ENCODE measurements around the gene CARTPT.
A peak's percentile ranks its signal among the peaks of the same experiment; 100 is the strongest.

Gene CARTPT

DNA sequence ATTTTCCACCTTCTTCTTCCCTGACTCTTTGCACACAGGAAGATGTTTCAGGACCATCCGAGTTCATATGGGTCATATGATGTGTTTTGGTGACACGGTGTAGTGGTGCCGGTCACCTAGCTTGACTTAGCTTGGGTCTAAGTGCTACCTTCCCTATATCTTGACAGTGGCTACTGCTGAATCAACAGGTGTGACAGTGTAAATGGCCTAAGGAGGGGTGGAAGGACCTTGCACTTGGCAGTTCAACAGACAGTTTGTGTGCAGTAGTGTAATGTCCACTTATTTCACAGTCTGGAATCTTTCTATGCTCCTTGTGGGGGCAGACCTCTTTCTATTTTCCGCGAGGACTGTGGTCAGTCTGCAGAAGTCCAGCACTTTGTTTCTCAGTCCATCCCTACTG lies 43.8 kb downstream of the CARTPT start:
- no peak overlapping the region for H3K18ac ChIP-seq (ENCODE audit: low read length)
- H2AK5ac ChIP-seq (ENCODE audit: low read length), result no peak overlapping the region

DNA sequence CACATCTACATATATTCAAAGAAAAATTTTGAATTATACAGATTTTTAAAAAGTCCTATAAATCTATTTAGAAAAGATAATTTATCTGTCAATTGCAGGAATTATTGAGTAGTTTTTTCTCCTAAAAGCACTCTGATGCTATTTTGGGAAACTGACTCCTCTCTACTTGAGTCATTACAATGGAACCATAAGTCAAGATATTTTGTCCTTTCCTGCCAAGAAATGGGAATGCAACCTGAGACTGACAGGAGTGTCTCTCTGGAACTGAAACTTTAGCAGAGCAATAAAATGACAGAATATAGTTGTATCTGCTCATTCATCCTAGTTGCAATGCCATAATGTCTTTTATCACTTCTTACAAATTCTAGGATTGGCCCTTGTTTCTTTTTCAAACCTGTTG lies 48.6 kb downstream of the CARTPT start:
- H3K36me3 ChIP-seq (ENCODE audit: control insufficient read depth, insufficient read depth, low read length), result no peaks in the 10 kb centered on the region
- no peak overlapping the region for H3K9ac ChIP-seq (ENCODE audit: low read length)
- H3K4me3 ChIP-seq (ENCODE audit: low read length), result no peak overlapping the region
- no peak overlapping the region for H4K5ac ChIP-seq (ENCODE audit: low read length)
- no peak overlapping the region for H3K4me2 ChIP-seq (ENCODE audit: low read length)
- no peak overlapping the region for H2BK15ac ChIP-seq (replicated peaks; ENCODE audit: low read depth)
- no peak overlapping the region for H3K56ac ChIP-seq (ENCODE audit: low read length)
- no peak overlapping the region for H3K27ac ChIP-seq (ENCODE audit: low read depth, low read length)
- H3K79me2 ChIP-seq (ENCODE audit: control insufficient read depth, insufficient read depth, low read length), result no peaks in the 10 kb centered on the region
- H3K23ac ChIP-seq (ENCODE audit: low read length), result no peak overlapping the region
- H3K4me1 ChIP-seq (ENCODE audit: control insufficient read depth, low read depth, low read length), result no peaks in the 10 kb centered on the region
- no peak overlapping the region for H3K18ac ChIP-seq (ENCODE audit: low read length)
- no peak overlapping the region for H3K4ac ChIP-seq (ENCODE audit: low read depth, low read length)
- no peaks in the 10 kb centered on the region for H3K27me3 ChIP-seq (ENCODE audit: insufficient read depth, low read length, poor library complexity)
- H3K79me1 ChIP-seq (ENCODE audit: low read length), result no peaks in the 10 kb centered on the region
- no peak overlapping the region for H4K8ac ChIP-seq (ENCODE audit: low read depth, low read length)
- H2AK5ac ChIP-seq (ENCODE audit: low read length), result no peak overlapping the region
- no peak overlapping the region for H2BK5ac ChIP-seq (ENCODE audit: low read length)
- DNase-seq, result no peak
- no peak overlapping the region for H2BK120ac ChIP-seq (ENCODE audit: low read depth, low read length)

More for the DNA sequence above, 43.8 kb downstream of the CARTPT start:
- Histone ChIP-seq H2BK120ac (ENCODE audit: low read depth, low read length) (no peak overlapping the region), H3K36me3 (ENCODE audit: control insufficient read depth, insufficient read depth, low read length) (no peaks in the 10 kb centered on the region), H3K27me3 (ENCODE audit: insufficient read depth, low read length, poor library complexity) (no peaks in the 10 kb centered on the region), H2BK5ac (ENCODE audit: low read length) (no peak overlapping the region), H3K9ac (ENCODE audit: low read length) (no peak overlapping the region), H3K4ac (ENCODE audit: low read depth, low read length) (no peak overlapping the region), H3K4me3 (ENCODE audit: low read length) (no peak overlapping the region), H3K27ac (ENCODE audit: low read depth, low read length) (no peak overlapping the region), H3K4me1 (ENCODE audit: control insufficient read depth, low read depth, low read length) (no peaks in the 10 kb centered on the region), H3K23ac (ENCODE audit: low read length) (no peak overlapping the region), H2BK15ac (replicated peaks; ENCODE audit: low read depth) (no peak overlapping the region), H4K5ac (ENCODE audit: low read length) (no peak overlapping the region), H3K79me2 (ENCODE audit: control insufficient read depth, insufficient read depth, low read length) (no peaks in the 10 kb centered on the region), H3K56ac (ENCODE audit: low read length) (no peak overlapping the region), H4K8ac (ENCODE audit: low read depth, low read length) (no peak overlapping the region), H3K4me2 (ENCODE audit: low read length) (no peak overlapping the region), H3K79me1 (ENCODE audit: low read length) (no peaks in the 10 kb centered on the region)
- no peak for DNase-seq
- no CpG with 5 or more reads among the region's 5 CpGs for WGBS (ENCODE audit: extremely low coverage, insufficient coverage, low lambda C conversion rate)

DNA sequence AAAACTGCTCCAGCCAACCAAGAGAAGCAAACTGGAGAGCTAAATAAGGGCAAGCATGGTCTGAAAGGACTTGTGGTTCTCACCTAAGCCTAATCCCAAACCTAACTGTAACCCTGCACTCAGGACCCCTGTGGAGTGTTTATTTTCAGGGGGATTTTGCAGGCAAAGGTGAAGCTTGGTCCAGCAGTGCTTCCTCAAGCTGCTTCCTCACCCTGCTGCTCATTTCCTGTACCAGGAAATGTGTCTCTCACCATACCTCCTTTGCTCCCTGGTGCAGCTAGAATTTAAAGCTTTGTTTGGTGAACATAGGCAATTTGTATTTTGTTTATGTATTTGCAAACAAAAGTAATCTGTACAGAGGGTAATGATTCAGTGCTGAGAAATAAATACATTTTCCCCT lies 50.2 kb downstream of the CARTPT start:
- Histone ChIP-seq H3K4me3 (ENCODE audit: low read length) (no peak overlapping the region), H3K23ac (ENCODE audit: low read length) (no peak overlapping the region), H3K4me1 (ENCODE audit: control insufficient read depth, low read depth, low read length) (no peaks in the 10 kb centered on the region), H2BK15ac (replicated peaks; ENCODE audit: low read depth) (no peak overlapping the region), H3K4ac (ENCODE audit: low read depth, low read length) (no peak overlapping the region), H4K5ac (ENCODE audit: low read length) (no peak overlapping the region), H2AK5ac (ENCODE audit: low read length) (no peak overlapping the region), H3K18ac (ENCODE audit: low read length) (no peak overlapping the region), H3K79me1 (ENCODE audit: low read length) (no peaks in the 10 kb centered on the region), H3K27me3 (ENCODE audit: insufficient read depth, low read length, poor library complexity) (no peaks in the 10 kb centered on the region), H3K56ac (ENCODE audit: low read length) (no peak overlapping the region), H3K36me3 (ENCODE audit: control insufficient read depth, insufficient read depth, low read length) (no peaks in the 10 kb centered on the region), H2BK5ac (ENCODE audit: low read length) (no peak overlapping the region), H3K9ac (ENCODE audit: low read length) (no peak overlapping the region), H3K27ac (ENCODE audit: low read depth, low read length) (no peak overlapping the region), H3K79me2 (ENCODE audit: control insufficient read depth, insufficient read depth, low read length) (no peaks in the 10 kb centered on the region), H2BK120ac (ENCODE audit: low read depth, low read length) (no peak overlapping the region), H3K4me2 (ENCODE audit: low read length) (no peak overlapping the region), H4K8ac (ENCODE audit: low read depth, low read length) (no peak overlapping the region)
- DNase-seq, result peak; percentile 67

DNA sequence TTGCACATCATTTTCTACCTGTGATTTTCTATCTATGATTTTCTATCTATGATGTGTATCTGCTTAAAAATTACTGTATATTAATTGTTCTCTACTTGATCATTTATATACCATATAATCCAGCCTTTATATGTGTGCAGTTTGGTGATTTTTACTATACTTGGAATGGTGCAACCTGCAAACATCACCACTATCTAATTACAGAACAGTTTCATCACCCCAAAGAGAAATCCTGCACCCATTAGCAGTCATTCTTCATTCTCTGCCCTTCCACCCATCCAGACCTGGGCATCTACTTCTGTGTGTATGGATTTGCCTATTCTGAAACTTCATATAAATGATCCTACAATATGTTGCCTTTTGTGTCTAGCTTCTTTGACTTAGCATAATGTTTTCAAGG lies 51.3 kb downstream of the CARTPT start:
- DNase-seq, result no peak
- Histone ChIP-seq H3K56ac (ENCODE audit: low read length) (no peak overlapping the region), H4K8ac (ENCODE audit: low read depth, low read length) (no peak overlapping the region), H3K79me1 (ENCODE audit: low read length) (no peaks in the 10 kb centered on the region), H3K4me1 (ENCODE audit: control insufficient read depth, low read depth, low read length) (no peaks in the 10 kb centered on the region), H3K79me2 (ENCODE audit: control insufficient read depth, insufficient read depth, low read length) (no peaks in the 10 kb centered on the region), H3K23ac (ENCODE audit: low read length) (no peak overlapping the region), H3K4me2 (ENCODE audit: low read length) (no peak overlapping the region), H3K27me3 (ENCODE audit: insufficient read depth, low read length, poor library complexity) (no peaks in the 10 kb centered on the region), H3K4me3 (ENCODE audit: low read length) (no peak overlapping the region), H2AK5ac (ENCODE audit: low read length) (no peak overlapping the region), H2BK120ac (ENCODE audit: low read depth, low read length) (no peak overlapping the region), H3K36me3 (ENCODE audit: control insufficient read depth, insufficient read depth, low read length) (no peaks in the 10 kb centered on the region), H3K27ac (ENCODE audit: low read depth, low read length) (no peak overlapping the region), H2BK5ac (ENCODE audit: low read length) (no peak overlapping the region), H3K9ac (ENCODE audit: low read length) (no peak overlapping the region), H4K5ac (ENCODE audit: low read length) (no peak overlapping the region), H3K4ac (ENCODE audit: low read depth, low read length) (no peak overlapping the region), H2BK15ac (replicated peaks; ENCODE audit: low read depth) (no peak overlapping the region), H3K18ac (ENCODE audit: low read length) (no peak overlapping the region)
